Spleen (tissue), 7 donors: Measurements from ENCODE around the gene STARD13.

Experiments
- POLR2A ChIP-seq, 3 donors: fragments of 450-650 bp; IDR thresholded peaks; one replicate each; pipeline ENCODE4 v1.5.1; 2017; ENCODE audit warnings: antibody characterized with exemption in 3 of 3, mild to moderate bottlenecking in 1 of 3
- POLR2AphosphoS5 ChIP-seq, 3 donors: sonication (generic); formaldehyde crosslinking; IDR thresholded peaks; one replicate each; pipeline ENCODE4 v1.5.1; 2017; ENCODE audit warnings: antibody characterized with exemption in 3 of 3
- TF ChIP-seq, protein P1 (sequence below), 11 experiments: fragments of 200-600 bp in 7 of 11; fragments of 450-650 bp in 4 of 11; sonication (generic) in 4 of 11; IDR thresholded peaks in 8 of 11; conservative IDR thresholded peaks in 3 of 11; 1 replicate in 7 of 11; 2 replicates in 4 of 11; pipeline versions ENCODE4 v1.4.0 to v1.8.0; 2016 to 2021; ENCODE audit warnings: antibody characterized with exemption in 11 of 11, inconsistent platforms in 4 of 11, mild to moderate bottlenecking in 1 of 11
- donor health status: DM: no; HTN: no; CAD: no; lungs with moderate emphysema.
- donor health status: DM: no; HTN: no; CAD: no.
- donor health status: DM: no; HTN: no; CAD: no.

DNA sequence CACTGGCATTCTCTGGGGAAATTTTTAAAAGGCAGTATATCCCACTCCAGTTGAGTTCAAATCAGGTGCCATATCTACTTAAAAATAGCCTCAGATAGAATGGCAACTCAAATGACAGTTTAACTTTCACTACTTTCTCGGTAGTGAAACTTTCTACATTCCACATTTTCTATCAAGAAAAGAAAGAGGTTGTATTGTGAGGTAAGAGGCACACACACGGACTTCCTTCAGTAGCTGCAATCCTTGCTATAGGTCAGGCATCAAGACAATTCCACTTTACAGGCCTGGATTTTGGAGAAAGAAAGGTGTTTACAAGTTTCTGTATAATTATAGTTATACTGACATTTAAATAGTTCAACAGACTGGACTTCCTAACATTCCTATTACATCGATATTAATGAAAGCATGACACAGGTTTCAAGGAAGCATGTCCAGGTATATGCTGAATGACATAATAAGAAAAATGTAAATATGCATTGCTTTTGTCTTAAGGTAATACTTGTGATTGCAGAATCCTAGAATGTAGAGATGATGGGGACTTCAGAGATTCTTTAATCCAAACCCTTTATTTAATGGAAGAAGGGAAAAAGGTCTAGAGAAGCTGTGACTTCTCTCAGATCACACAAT, 5.2 kb downstream of the STARD13 start:
- TF ChIP-seq, protein P1, sequence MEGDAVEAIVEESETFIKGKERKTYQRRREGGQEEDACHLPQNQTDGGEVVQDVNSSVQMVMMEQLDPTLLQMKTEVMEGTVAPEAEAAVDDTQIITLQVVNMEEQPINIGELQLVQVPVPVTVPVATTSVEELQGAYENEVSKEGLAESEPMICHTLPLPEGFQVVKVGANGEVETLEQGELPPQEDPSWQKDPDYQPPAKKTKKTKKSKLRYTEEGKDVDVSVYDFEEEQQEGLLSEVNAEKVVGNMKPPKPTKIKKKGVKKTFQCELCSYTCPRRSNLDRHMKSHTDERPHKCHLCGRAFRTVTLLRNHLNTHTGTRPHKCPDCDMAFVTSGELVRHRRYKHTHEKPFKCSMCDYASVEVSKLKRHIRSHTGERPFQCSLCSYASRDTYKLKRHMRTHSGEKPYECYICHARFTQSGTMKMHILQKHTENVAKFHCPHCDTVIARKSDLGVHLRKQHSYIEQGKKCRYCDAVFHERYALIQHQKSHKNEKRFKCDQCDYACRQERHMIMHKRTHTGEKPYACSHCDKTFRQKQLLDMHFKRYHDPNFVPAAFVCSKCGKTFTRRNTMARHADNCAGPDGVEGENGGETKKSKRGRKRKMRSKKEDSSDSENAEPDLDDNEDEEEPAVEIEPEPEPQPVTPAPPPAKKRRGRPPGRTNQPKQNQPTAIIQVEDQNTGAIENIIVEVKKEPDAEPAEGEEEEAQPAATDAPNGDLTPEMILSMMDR (IDR thresholded peaks at IDR 0.05 in 8 of 11, conservative IDR thresholded peaks at IDR 0.05 in 3 of 11): no peak
- TF ChIP-seq POLR2AphosphoS5 (IDR thresholded peaks at IDR 0.05): no peak
- no peak for TF ChIP-seq POLR2A (IDR thresholded peaks at IDR 0.05)
